ENCODE measurements around the gene KRTAP21-1. TPM values are rescaled to one million over a fixed set of nuclear protein-coding genes. Genes with fewer than 3 reads are reported as not detected.
"Not testable (repeated sequence)": the region's sequence is repeated elsewhere in the genome, so short reads cannot be mapped to it uniquely, and the experiment has no call there.

KRTAP21-1 gene
- total RNA-seq = not detected

- H3K27ac ChIP-seq; H3K27me3 ChIP-seq; H3K4me3 ChIP-seq; H3K4me1 ChIP-seq; DNase-seq; in situ Hi-C loops (cut with MboI; ENCODE audit: low pct_ligation_motif_present in 1 of 4, low pct_unique_long_range_greater_than_20kb in 1 of 4, low sequenced_read_pairs in 3 of 4); H3K9me3 ChIP-seq; intact Hi-C loops (cut with DNase I; ENCODE audit: low total_unique reads); H3K36me3 ChIP-seq: not testable (repeated sequence)
- WGBS, 2 donors (ENCODE audit: low coverage in 1 of 2) = 90% methylated on average over 2 of the region's 2 CpGs; no CpG with 5 or more reads in 1 of the 2 donors
These were observed at the start of gene KRTAP21-1 for GRCh38 chr21:30755328-30755727. Gene KRTAP21-1, minus strand, starts transcription at chr21:30755428. Its CDS starts 50 bp downstream, at chr21:30755378.

GRCh38 chr21:30800605-30801004, 45.4 kb upstream of the KRTAP21-1 start:
- no peaks in the 10 kb centered on the region for H3K4me1 ChIP-seq
- H3K27ac ChIP-seq = no peak overlapping the region
- DNase-seq = no peak
- no peaks in the 10 kb centered on the region for H3K36me3 ChIP-seq
- 77% methylated on average over 1 of the region's 1 CpG; no CpG with 5 or more reads in 1 of the 2 donors for WGBS, 2 donors (ENCODE audit: low coverage in 1 of 2)
- H3K9me3 ChIP-seq = no peaks in the 10 kb centered on the region
- no peak overlapping the region for H3K4me3 ChIP-seq
- in situ Hi-C loops (cut with MboI; ENCODE audit: low pct_ligation_motif_present in 1 of 4, low pct_unique_long_range_greater_than_20kb in 1 of 4, low sequenced_read_pairs in 3 of 4) (loop anchor here in 1 of 4 donors (25.0 kb wide), 1 partner anchor 112 kb away; no protein-coding TSS in a partner anchor), intact Hi-C loops (cut with DNase I; ENCODE audit: low total_unique reads) (no loop called here)
- no peak for TF ChIP-seq EP300 (IDR thresholded peaks at IDR 0.05; ENCODE audit: low read depth)
- no peak for TF ChIP-seq CTCF (IDR thresholded peaks at IDR 0.05)
- no peak for TF ChIP-seq POLR2AphosphoS5 (IDR thresholded peaks at IDR 0.05)
- no peak for TF ChIP-seq POLR2A (IDR thresholded peaks at IDR 0.05)
- H3K27me3 ChIP-seq = no peaks in the 10 kb centered on the region

GRCh38 chr21:30793581-30794314, 38.5 kb upstream of the KRTAP21-1 start:
- Histone ChIP-seq H3K4me3 (no peak overlapping the region), H3K36me3 (no peaks in the 10 kb centered on the region), H3K9me3 (peaks cover 4 to 6% of the 10 kb centered on the region in 2 donors), H3K27me3 (no peaks in the 10 kb centered on the region), H3K27ac (no peak overlapping the region), H3K4me1 (no peaks in the 10 kb centered on the region)
- in situ Hi-C loops (cut with MboI; ENCODE audit: low pct_ligation_motif_present in 1 of 4, low pct_unique_long_range_greater_than_20kb in 1 of 4, low sequenced_read_pairs in 3 of 4) = no loop called here
- DNase-seq = no peak
- WGBS, 2 donors (ENCODE audit: low coverage in 1 of 2) = 38 to 50% methylated on average over 1 to 2 of the region's 2 CpGs
- no peak for TF ChIP-seq POLR2A (IDR thresholded peaks at IDR 0.05)
- TF ChIP-seq EP300 (IDR thresholded peaks at IDR 0.05; ENCODE audit: low read depth) = no peak
- TF ChIP-seq CTCF (IDR thresholded peaks at IDR 0.05) = no peak
- TF ChIP-seq POLR2AphosphoS5 (IDR thresholded peaks at IDR 0.05) = no peak
- intact Hi-C loops (cut with DNase I; ENCODE audit: low total_unique reads) = no loop called here

- Histone ChIP-seq H3K9me3 (no peaks in the 10 kb centered on the region), H3K4me1 (no peaks in the 10 kb centered on the region), H3K4me3 (no peak overlapping the region), H3K36me3 (no peaks in the 10 kb centered on the region), H3K27ac (no peak overlapping the region), H3K27me3 (no peaks in the 10 kb centered on the region)
- TF ChIP-seq EP300 (IDR thresholded peaks at IDR 0.05; ENCODE audit: low read depth) (no peak), CTCF (IDR thresholded peaks at IDR 0.05) (no peak), POLR2AphosphoS5 (IDR thresholded peaks at IDR 0.05) (no peak), POLR2A (IDR thresholded peaks at IDR 0.05) (no peak)
- WGBS, 2 donors (ENCODE audit: low coverage in 1 of 2) = 60 to 82% methylated on average over 1 of the region's 1 CpG
- intact Hi-C loops (cut with DNase I; ENCODE audit: low total_unique reads) (no loop called here), in situ Hi-C loops (cut with MboI; ENCODE audit: low pct_ligation_motif_present in 1 of 4, low pct_unique_long_range_greater_than_20kb in 1 of 4, low sequenced_read_pairs in 3 of 4) (no loop called here)
- DNase-seq = no peak
These were observed 24.0 kb upstream of the KRTAP21-1 start for GRCh38 chr21:30779249-30779648.
